GM12891 (cell line): ENCODE measurements around the gene SP4.

Experiments used
- PAX5 ChIP-seq: IDR thresholded peaks from 2 replicates; pipeline ENCODE4 v1.6.1; 2011; ENCODE audit warnings: low read length, moderate library complexity, mild to moderate bottlenecking; ENCODE audit not compliant: insufficient read depth, severe bottlenecking
- POLR2A ChIP-seq: IDR thresholded peaks from 2 replicates; pipeline ENCODE4 v1.6.1; 2011; ENCODE audit warnings: low read depth, low read length, control low read depth
- POLR2AphosphoS5 ChIP-seq: IDR thresholded peaks from 2 replicates; pipeline ENCODE4 v1.6.1; 2011; ENCODE audit warnings: low read depth, low read length, control low read depth
- POU2F2 ChIP-seq: IDR thresholded peaks from 2 replicates; pipeline ENCODE4 v1.6.1; 2011; ENCODE audit warnings: low read depth, mild to moderate bottlenecking, control low read depth, low read length, moderate library complexity
- TAF1 ChIP-seq: IDR thresholded peaks from 2 replicates; pipeline ENCODE4 v1.6.1; 2011; ENCODE audit warnings: low read depth, low read length, control low read depth

DNA sequence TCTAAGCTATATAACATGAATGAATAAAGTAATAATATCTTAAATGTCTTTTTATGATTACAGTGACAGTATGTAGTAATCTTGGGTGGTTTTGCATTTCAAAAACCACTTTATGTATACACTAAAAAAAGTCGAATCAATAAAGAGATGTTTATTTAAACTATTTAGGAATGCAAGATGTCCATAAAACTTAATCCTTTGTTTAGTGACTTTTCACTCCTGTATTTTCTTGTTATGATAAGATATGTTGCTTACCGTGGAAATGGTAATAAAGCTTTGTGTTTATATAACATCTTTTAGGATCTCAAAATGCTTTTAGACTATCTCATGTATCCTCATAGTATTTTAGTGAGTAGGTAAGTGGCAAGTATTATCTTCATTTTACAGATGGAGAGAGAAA, 48.5 kb downstream of the SP4 start:
- TF ChIP-seq PAX5 (no peak), POLR2AphosphoS5 (no peak), POLR2A (no peak), TAF1 (no peak), POU2F2 (no peak)
